B cell (primary cell): ENCODE data around the gene BCL3. TPM values are rescaled to one million over a fixed set of nuclear protein-coding genes. Genes with fewer than 3 reads are reported as not detected.

Experiments used
- ATAC-seq: fragments of 200-7000 bp; cut with Tn5 transposase; one replicate; pipeline ENCODE4 v1.10.0; 2021; ENCODE audit warnings: low read depth, mild to moderate bottlenecking, moderate number of reproducible peaks, moderate library complexity
- CTCF ChIA-PET: fragments of 350-600 bp; sonication (Branson Sonifier 250); formaldehyde crosslinking; loops from one replicate; lab custom pipeline; 2021; ENCODE audit warnings: antibody characterized with exemption, inconsistent platforms; lab: Charles Lee
- POLR2A ChIA-PET: fragments of 350-600 bp; sonication (Branson Sonifier 250); formaldehyde crosslinking; loops from one replicate; lab custom pipeline; 2021; ENCODE audit warnings: antibody characterized with exemption; lab: Charles Lee
- DNase-seq: peaks from one replicate; pipeline ENCODE4 v3.0.0; 2013
- H2AFZ ChIP-seq: 2 replicates; pipeline ENCODE4 v1.6.1; 2012; ENCODE audit warnings: mild to moderate bottlenecking, low read depth, low read length; ENCODE audit not compliant: insufficient read depth, poor library complexity, severe bottlenecking
- H3K27ac ChIP-seq, 2 donors: 1 replicate in 1 of 2; 2 replicates in 1 of 2; pipeline ENCODE4 v1.5.1; 2012 to 2013; ENCODE audit warnings: low read length in 2 of 2, mild to moderate bottlenecking in 2 of 2, moderate library complexity in 1 of 2
- H3K27me3 ChIP-seq, 4 experiments: fragments of 200-600 bp in 1 of 4; sonication (generic) in 1 of 4; replicated peaks in 1 of 4; 1 replicate in 2 of 4; 2 replicates in 2 of 4; pipeline versions ENCODE4 v1.6.1 to v1.7.0; 2013 to 2016; ENCODE audit warnings: low read length in 3 of 4, mild to moderate bottlenecking in 2 of 4, mixed read lengths in 1 of 4, moderate library complexity in 1 of 4; ENCODE audit not compliant: insufficient read depth in 4 of 4, control insufficient read depth in 3 of 4; ENCODE audit errors: control extremely low read depth in 1 of 4
- H3K36me3 ChIP-seq, 2 experiments: replicated peaks in 1 of 2; 1 replicate in 1 of 2; 2 replicates in 1 of 2; pipeline versions ENCODE4 v1.6.1 to v1.7.1; 2013; ENCODE audit warnings: low read length in 1 of 2; ENCODE audit not compliant: insufficient read depth in 2 of 2, control insufficient read depth in 1 of 2; ENCODE audit errors: control extremely low read depth in 1 of 2, extremely low read depth in 1 of 2
- H3K4me1 ChIP-seq, 2 donors: fragments of 200-600 bp in 1 of 2; sonication (generic) in 1 of 2; 1 replicate in 1 of 2; 2 replicates in 1 of 2; pipeline versions ENCODE4 v1.5.1 to v1.6.1; 2013 to 2017; ENCODE audit warnings: low read length in 2 of 2; ENCODE audit not compliant: control insufficient read depth in 2 of 2, insufficient read depth in 2 of 2
- H3K4me2 ChIP-seq: replicated peaks from 2 replicates; pipeline ENCODE3; 2012; ENCODE audit warnings: mild to moderate bottlenecking, low read depth, low read length; ENCODE audit not compliant: poor library complexity, severe bottlenecking
- H3K4me3 ChIP-seq, 5 experiments: fragments of 200-600 bp in 1 of 5; sonication (generic) in 1 of 5; 1 replicate in 3 of 5; 2 replicates in 2 of 5; pipeline versions ENCODE4 v1.5.1 to v1.7.0; 2011 to 2016; ENCODE audit warnings: low read length in 4 of 5, mild to moderate bottlenecking in 4 of 5, low read depth in 2 of 5, control low read depth in 1 of 5, moderate library complexity in 1 of 5; ENCODE audit not compliant: insufficient read depth in 1 of 5; ENCODE audit errors: control extremely low read depth in 1 of 5, extremely low read depth in 1 of 5
- H3K79me2 ChIP-seq: fragments of 200-600 bp; sonication (generic); one replicate; pipeline ENCODE4 v1.6.0; 2016; ENCODE audit warnings: low read length; ENCODE audit not compliant: control insufficient read depth, insufficient read depth
- H3K9ac ChIP-seq: fragments of 200-600 bp; sonication (generic); 2 replicates; pipeline ENCODE4 v1.6.1; 2017; ENCODE audit warnings: mild to moderate bottlenecking, low read length, moderate library complexity
- H3K9me3 ChIP-seq, 3 donors: one replicate each; pipeline versions ENCODE4 v1.6.1 to v1.7.1; 2013; ENCODE audit warnings: low read length in 2 of 3; ENCODE audit not compliant: control insufficient read depth in 2 of 3, insufficient read depth in 1 of 3; ENCODE audit errors: control extremely low read depth in 1 of 3
- H4K20me1 ChIP-seq: 2 replicates; pipeline ENCODE4 v1.6.0; 2012; ENCODE audit warnings: mild to moderate bottlenecking, low read length; ENCODE audit not compliant: insufficient read depth, control insufficient read depth, poor library complexity, severe bottlenecking
- H3K27ac Mint-ChIP-seq: one replicate; pipeline ENCODE4 v1.8.0; 2021; ENCODE audit warnings: mixed read lengths
- H3K27me3 Mint-ChIP-seq: one replicate; pipeline ENCODE4 v1.8.0; 2021; ENCODE audit warnings: mixed read lengths
- H3K4me1 Mint-ChIP-seq: one replicate; pipeline ENCODE4 v1.8.0; 2021; ENCODE audit warnings: mixed read lengths
- H3K4me3 Mint-ChIP-seq: one replicate; pipeline ENCODE4 v1.8.0; 2021; ENCODE audit warnings: mixed read lengths
- H3K9me3 Mint-ChIP-seq: one replicate; pipeline ENCODE4 v1.8.0; 2022; ENCODE audit warnings: mixed read lengths; ENCODE audit not compliant: insufficient read depth
- CTCF ChIP-seq: fragments of 200-600 bp; IDR thresholded peaks from one replicate; pipeline ENCODE4 v1.8.0; 2022; ENCODE audit warnings: antibody characterized with exemption, mild to moderate bottlenecking
- EZH2 ChIP-seq: IDR thresholded peaks from 2 replicates; pipeline ENCODE4 v1.6.1; 2012; ENCODE audit warnings: borderline replicate concordance, low read depth, mild to moderate bottlenecking, moderate library complexity, low read length; ENCODE audit not compliant: insufficient read depth, poor library complexity, severe bottlenecking
- WGBS: methylation state at CpG from one replicate; pipeline ENCODE4 v1.1.5; 2013; ENCODE audit warnings: missing lambda C conversion rate; ENCODE audit not compliant: insufficient coverage; 5-methylcytosine and 5-hydroxymethylcytosine counted together
- intact Hi-C: fragments of 100-400 bp; cut with micrococcal nuclease; formaldehyde crosslinking; loops from one replicate; pipeline ENCODE4 v1.10.0; 2022
- polyA plus RNA-seq: library from polyadenylated mRNA; depleted of rRNA; stranded (reverse); fragments of >200 nt; gene quantifications from 2 replicates; pipeline ENCODE4 v1.2.3, GENCODE V29; 2012
- total RNA-seq, 2 donors: library from RNA; stranded (reverse); fragments of 120-200 nt in 1 of 2; gene quantifications; 1 replicate in 1 of 2; 2 replicates in 1 of 2; pipeline versions ENCODE4 v1.2.3 to v1.2.4, GENCODE V29; 2013 to 2022

The BCL3 gene
- total and polyA plus RNA-seq, 2 donors (not counting 1 experiment from before 2014, with no cell fraction given), result 52.3 to 147 TPM

- no peaks in the 10 kb centered on the region for H3K9me3 ChIP-seq
- Mint-ChIP-seq H3K4me1 (peaks cover 12% of the 10 kb centered on the region), H3K27ac (no peak overlapping the region), H3K27me3 (peaks cover 20% of the 10 kb centered on the region), H3K9me3 (no peaks in the 10 kb centered on the region), H3K4me3 (no peak overlapping the region)
- H3K4me2 ChIP-seq, result peak overlapping the region; percentile 12
- H4K20me1 ChIP-seq, result no peaks in the 10 kb centered on the region
- intact Hi-C loops, result no loop called here
- H3K9ac ChIP-seq, result no peak overlapping the region
- no peaks in the 10 kb centered on the region for H3K79me2 ChIP-seq
- H3K36me3 ChIP-seq, result no peaks in the 10 kb centered on the region
- no peak overlapping the region for H3K27ac ChIP-seq
- no peak for DNase-seq
- peaks cover 0 to 5% (median under 1%) of the 10 kb centered on the region in 4 experiments for H3K27me3 ChIP-seq
- ChIA-PET POLR2A (interaction anchor here (0.5 kb wide), 1 partner anchor 168 kb away, joined by 3 read pairs; no protein-coding TSS in a partner anchor), CTCF (interaction anchor here (0.8 to 1.8 kb wide), 5 partner anchors 11 to 138 kb away, joined by 3 to 9 read pairs (median 3); no protein-coding TSS in a partner anchor)
- no peak overlapping the region for H3K4me3 ChIP-seq
- peaks cover 15 to 25% of the 10 kb centered on the region in 2 donors for H3K4me1 ChIP-seq
- no peak overlapping the region for H2AFZ ChIP-seq
- TF ChIP-seq EZH2 (no peak), CTCF (no peak)
- ATAC-seq, result no peak
- WGBS, result 3% methylated on average over 7 of the region's 13 CpGs
These were observed 47.0 kb downstream of the BCL3 start for GRCh38 chr19:44795398-44795987.

DNA sequence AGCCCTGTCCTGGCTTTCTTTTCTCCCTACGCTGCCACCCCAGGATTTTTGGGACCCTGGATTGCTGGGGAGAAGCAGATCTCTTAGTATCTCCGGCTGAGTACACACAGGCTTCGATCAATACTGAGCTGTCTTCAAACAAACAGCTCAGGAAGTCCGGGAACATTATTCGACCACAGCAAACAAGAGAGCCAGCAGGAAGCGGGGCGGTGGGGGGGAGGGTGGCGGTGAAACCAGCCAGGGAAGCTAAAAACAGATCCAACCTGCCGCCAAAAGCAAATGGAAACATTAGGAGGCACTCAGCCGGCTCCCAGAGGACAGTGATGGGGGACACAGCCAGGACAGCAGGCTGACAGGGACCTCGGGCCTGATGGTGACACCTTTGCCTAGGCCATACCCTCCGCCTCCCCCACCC is 48.2 kb downstream of the BCL3 start:
- peak overlapping the region; percentile 46 for H2AFZ ChIP-seq
- no peak overlapping the region for H3K9ac ChIP-seq
- intact Hi-C loops, result no loop called here
- no peak for ATAC-seq
- no peaks in the 10 kb centered on the region for H3K9me3 ChIP-seq
- peaks cover 20% of the 10 kb centered on the region for H3K27me3 Mint-ChIP-seq
- WGBS, result 14% methylated on average over 7 of the region's 12 CpGs
- peaks cover 15 to 26% of the 10 kb centered on the region in 2 donors for H3K4me1 ChIP-seq
- no peak overlapping the region for H3K27ac Mint-ChIP-seq
- ChIA-PET CTCF (interaction anchor here (3.5 kb wide), 1 partner anchor 72 kb away, joined by 11 read pairs; no protein-coding TSS in a partner anchor), POLR2A (no interaction called here)
- H3K27me3 ChIP-seq, result peaks cover 0 to 5% (median under 1%) of the 10 kb centered on the region in 4 experiments
- peaks cover 12% of the 10 kb centered on the region for H3K4me1 Mint-ChIP-seq
- H3K4me3 ChIP-seq, result no peak overlapping the region
- H3K36me3 ChIP-seq, result no peaks in the 10 kb centered on the region
- DNase-seq, result no peak
- H3K4me2 ChIP-seq, result peak overlapping the region; percentile 24
- no peak overlapping the region for H3K27ac ChIP-seq
- TF ChIP-seq CTCF (no peak), EZH2 (no peak)
- no peaks in the 10 kb centered on the region for H4K20me1 ChIP-seq
- no peaks in the 10 kb centered on the region for H3K79me2 ChIP-seq
- H3K9me3 Mint-ChIP-seq, result no peaks in the 10 kb centered on the region
- H3K4me3 Mint-ChIP-seq, result no peak overlapping the region
